Neutrophil (primary cell): Measurements from ENCODE around the gene TMEM44.
A peak's percentile ranks its signal among the peaks of the same experiment; 100 is the strongest.

ENCODE experiments used
- H3K27ac ChIP-seq: fragments of 200-600 bp; sonication (generic); 2 replicates; pipeline ENCODE4 v1.5.1; 2016; ENCODE audit warnings: mild to moderate bottlenecking, moderate library complexity
- H3K27me3 ChIP-seq: fragments of 200-600 bp; sonication (generic); 2 replicates; pipeline ENCODE4 v1.6.0; 2016; ENCODE audit warnings: mild to moderate bottlenecking
- H3K36me3 ChIP-seq: fragments of 200-600 bp; sonication (generic); 2 replicates; pipeline ENCODE4 v1.5.1; 2017
- H3K4me1 ChIP-seq, 2 experiments: fragments of 200-600 bp in 1 of 2; sonication (generic) in 1 of 2; 1 replicate in 1 of 2; 2 replicates in 1 of 2; pipeline versions ENCODE4 v1.5.1 to v1.6.1; 2013 to 2016; ENCODE audit warnings: low read depth in 1 of 2, low read length in 1 of 2, mild to moderate bottlenecking in 1 of 2, moderate library complexity in 1 of 2; ENCODE audit not compliant: control insufficient read depth in 1 of 2, insufficient read depth in 1 of 2
- H3K4me3 ChIP-seq, 2 experiments: fragments of 200-600 bp in 1 of 2; sonication (generic) in 1 of 2; 1 replicate in 1 of 2; 2 replicates in 1 of 2; pipeline ENCODE4 v1.5.1; 2013 to 2016; ENCODE audit warnings: low read depth in 1 of 2, low read length in 1 of 2, mild to moderate bottlenecking in 1 of 2, moderate library complexity in 1 of 2
- H3K9me3 ChIP-seq: fragments of 200-600 bp; sonication (generic); 2 replicates; pipeline ENCODE4 v1.5.1; 2016
- TF ChIP-seq, protein P1 (sequence below): fragments of 200-600 bp; sonication (generic); IDR thresholded peaks from 2 replicates; pipeline ENCODE4 v1.5.1; 2016; ENCODE audit warnings: antibody characterized with exemption

TMEM44 gene, protein sequence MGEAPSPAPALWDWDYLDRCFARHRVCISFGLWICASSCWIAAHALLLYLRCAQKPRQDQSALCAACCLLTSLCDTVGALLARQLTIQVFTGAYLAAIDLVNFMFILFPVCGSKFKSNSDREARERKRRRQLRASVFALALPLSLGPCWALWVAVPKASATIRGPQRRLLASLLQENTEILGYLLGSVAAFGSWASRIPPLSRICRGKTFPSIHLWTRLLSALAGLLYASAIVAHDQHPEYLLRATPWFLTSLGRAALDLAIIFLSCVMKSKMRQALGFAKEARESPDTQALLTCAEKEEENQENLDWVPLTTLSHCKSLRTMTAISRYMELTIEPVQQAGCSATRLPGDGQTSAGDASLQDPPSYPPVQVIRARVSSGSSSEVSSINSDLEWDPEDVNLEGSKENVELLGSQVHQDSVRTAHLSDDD

DNA sequence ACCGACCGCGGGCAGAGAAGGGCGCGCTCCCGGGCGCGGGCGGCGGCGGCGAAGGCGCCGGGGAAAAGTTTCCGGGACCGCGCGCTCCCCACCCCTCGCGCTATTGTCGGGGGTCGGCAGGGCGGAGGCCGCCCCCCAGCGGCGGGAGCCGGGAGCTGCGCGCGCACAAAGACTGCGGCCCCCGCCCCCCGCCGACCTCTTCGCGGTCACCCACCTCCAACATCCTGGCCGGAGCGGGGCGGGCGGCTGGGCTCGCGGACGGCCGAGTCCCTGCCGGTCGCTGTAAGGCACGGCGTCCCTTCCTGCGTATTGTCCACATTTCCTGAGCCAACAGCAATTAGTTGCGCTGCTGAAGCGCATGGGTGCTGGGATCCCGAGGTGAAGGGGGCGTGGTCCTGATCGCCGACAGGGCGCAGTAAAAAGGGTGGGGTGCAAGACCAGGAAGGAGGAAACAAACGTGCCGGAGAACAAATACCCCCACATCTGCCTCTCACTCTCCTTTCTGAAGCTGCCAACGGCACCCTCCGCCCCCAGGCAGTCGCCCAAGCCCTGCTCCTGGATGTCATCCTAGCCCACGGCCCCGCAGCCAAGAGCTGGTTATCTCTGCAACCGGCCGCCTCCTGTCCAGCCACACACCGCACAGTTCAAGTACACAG lies at the start of gene TMEM44:
TSS of gene TMEM44 (minus strand) at position 71 of the 656 bp plus-strand sequence. CDS start 204 bp downstream, outside the sequence.
- TF ChIP-seq, protein P1, sequence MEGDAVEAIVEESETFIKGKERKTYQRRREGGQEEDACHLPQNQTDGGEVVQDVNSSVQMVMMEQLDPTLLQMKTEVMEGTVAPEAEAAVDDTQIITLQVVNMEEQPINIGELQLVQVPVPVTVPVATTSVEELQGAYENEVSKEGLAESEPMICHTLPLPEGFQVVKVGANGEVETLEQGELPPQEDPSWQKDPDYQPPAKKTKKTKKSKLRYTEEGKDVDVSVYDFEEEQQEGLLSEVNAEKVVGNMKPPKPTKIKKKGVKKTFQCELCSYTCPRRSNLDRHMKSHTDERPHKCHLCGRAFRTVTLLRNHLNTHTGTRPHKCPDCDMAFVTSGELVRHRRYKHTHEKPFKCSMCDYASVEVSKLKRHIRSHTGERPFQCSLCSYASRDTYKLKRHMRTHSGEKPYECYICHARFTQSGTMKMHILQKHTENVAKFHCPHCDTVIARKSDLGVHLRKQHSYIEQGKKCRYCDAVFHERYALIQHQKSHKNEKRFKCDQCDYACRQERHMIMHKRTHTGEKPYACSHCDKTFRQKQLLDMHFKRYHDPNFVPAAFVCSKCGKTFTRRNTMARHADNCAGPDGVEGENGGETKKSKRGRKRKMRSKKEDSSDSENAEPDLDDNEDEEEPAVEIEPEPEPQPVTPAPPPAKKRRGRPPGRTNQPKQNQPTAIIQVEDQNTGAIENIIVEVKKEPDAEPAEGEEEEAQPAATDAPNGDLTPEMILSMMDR, result no peak
- peaks cover 13% of the 10 kb centered on the region in 2 experiments for H3K4me1 ChIP-seq
- H3K36me3 ChIP-seq, result no peaks in the 10 kb centered on the region
- H3K4me3 ChIP-seq, result peak within 1 kb of the TSS; percentile 51 to 66
- H3K27ac ChIP-seq, result no peak within 1 kb of the TSS
- H3K27me3 ChIP-seq, result peaks cover 3% of the 10 kb centered on the region
- no peaks in the 10 kb centered on the region for H3K9me3 ChIP-seq

DNA sequence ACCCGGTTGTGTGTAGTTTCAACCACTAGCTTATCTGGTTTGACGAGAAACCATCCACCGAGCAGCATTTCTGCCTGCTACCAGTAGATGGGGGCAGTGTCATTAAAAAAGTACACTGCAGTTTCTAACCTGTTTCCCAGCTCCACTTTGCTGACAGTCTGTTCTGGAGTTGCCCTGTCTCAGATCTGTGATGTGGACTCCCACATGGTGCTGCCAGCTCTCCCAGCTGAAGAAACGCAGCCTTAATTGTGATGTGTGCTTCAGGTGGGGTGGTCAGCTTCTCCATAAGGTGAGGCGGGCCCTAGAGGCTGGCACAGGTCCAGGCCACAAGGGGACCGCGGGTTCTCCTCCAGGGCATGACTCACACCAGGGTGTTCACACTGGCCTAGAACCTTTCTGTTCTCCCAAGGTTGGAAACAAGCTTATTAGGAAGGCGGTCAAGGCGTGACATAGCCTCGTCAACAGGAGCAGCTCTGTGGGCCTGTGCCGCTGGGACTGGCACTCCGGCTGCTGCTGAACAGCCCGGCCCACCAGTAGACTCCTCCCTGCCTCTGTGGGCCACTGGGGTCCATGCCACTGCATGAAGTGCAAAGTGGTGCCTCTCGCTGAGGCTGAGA lies 49.6 kb upstream of the TMEM44 start:
- TF ChIP-seq, protein P1, result peak; percentile 72
- Histone ChIP-seq H3K4me3 (peak overlapping the region; percentile 26 to 27), H3K4me1 (peaks cover 28 to 38% of the 10 kb centered on the region in 2 experiments), H3K27ac (peak overlapping the region; percentile 39), H3K36me3 (no peaks in the 10 kb centered on the region), H3K9me3 (no peaks in the 10 kb centered on the region), H3K27me3 (peaks cover 7% of the 10 kb centered on the region)

DNA sequence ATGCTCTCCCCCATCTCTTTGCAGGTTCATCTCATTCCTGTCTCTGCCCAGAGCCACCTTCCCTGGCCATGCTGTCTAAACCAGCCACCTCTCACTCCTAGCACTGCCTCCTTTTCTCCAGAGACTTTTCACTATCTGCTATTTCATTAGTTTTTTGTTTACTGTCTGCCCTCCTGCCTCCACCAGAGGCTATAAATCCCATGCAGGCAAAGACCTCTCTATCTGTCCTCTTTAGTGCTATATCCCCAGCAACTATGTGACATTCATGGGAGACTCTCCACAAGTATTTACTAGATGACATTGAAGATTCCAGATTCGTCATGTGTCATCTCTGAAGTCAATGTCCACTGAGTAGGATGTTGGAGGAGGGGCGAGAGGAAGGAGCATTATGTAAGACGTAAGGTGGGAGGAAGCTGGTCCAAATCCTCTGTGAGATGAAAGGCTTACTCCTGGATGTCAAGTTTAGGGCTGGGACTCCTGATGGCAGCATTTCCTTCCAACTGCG lies 49.0 kb upstream of the TMEM44 start:
- TF ChIP-seq, protein P1, result no peak
- Histone ChIP-seq H3K4me3 (peak overlapping the region; percentile 26 to 27), H3K4me1 (peaks cover 25 to 34% of the 10 kb centered on the region in 2 experiments), H3K27ac (peak overlapping the region; percentile 39), H3K27me3 (peaks cover 5% of the 10 kb centered on the region), H3K36me3 (no peaks in the 10 kb centered on the region), H3K9me3 (no peaks in the 10 kb centered on the region)

DNA sequence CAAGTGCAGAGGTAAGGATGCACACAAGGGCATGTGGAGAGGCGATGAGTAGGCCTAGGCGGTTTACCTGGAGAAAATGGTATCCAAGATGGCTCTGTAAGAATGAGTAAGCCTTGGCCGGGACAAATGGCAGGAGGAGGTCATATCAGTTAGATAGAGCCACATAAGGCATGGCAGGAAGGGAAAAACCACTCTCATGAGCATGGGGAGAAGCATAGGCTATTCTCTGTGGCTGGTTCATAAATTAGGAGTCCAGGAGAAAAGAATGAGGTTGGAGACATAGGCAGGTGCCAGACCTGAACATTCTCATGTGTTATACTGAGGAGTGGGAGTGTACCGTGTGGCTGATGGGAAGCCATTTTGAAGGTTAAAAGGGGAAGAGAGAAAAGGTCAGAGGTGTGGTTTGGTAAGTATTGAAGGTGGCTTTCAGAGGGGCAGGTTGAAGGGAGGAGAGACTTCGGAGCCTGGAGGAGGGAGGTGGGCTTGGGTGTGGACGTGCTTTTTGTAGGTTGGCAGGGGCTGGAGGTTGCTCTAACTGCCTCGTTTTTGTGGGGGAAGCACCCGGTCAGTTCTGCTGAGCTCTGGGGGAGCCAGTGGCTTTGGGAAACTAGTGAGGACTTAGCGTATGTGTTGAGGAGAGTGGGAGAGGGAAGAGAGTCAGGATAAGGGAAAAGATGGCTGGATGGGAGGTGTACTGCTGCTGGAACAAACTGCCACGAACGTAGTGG lies 47.8 kb upstream of the TMEM44 start:
- no peaks in the 10 kb centered on the region for H3K27me3 ChIP-seq
- no peaks in the 10 kb centered on the region for H3K9me3 ChIP-seq
- H3K36me3 ChIP-seq, result no peaks in the 10 kb centered on the region
- H3K4me3 ChIP-seq, result no peak overlapping the region
- no peak overlapping the region for H3K27ac ChIP-seq
- H3K4me1 ChIP-seq, result peaks cover 19 to 22% of the 10 kb centered on the region in 2 experiments
- TF ChIP-seq, protein P1, result no peak

DNA sequence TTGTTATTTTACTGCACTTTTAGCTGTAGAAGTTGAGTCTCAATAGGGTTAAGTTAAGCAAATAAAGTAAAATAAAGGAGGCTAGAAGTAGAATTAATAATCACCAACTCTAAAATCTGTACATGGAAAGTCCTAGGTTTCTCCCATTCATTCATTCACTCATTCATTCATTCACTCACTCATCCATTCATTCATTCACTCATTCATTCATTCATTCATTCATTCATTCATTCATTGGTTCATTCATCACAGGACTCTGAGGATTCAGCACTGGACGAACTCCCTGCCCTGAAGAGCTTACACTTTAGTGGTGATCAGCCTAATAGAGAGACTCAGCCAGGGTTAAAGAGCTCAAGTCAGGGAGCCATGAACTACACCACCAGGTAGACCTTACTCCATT lies 43.3 kb upstream of the TMEM44 start:
- peaks cover 11 to 12% of the 10 kb centered on the region in 2 experiments for H3K4me1 ChIP-seq
- H3K27ac ChIP-seq, result no peak overlapping the region
- peaks cover 9% of the 10 kb centered on the region for H3K27me3 ChIP-seq
- no peaks in the 10 kb centered on the region for H3K9me3 ChIP-seq
- no peak overlapping the region for H3K4me3 ChIP-seq
- TF ChIP-seq, protein P1, result no peak
- no peaks in the 10 kb centered on the region for H3K36me3 ChIP-seq
